ENCODE results near the gene GNAT3. TPM values are rescaled to one million over a fixed set of nuclear protein-coding genes. Genes with fewer than 3 reads are reported as not detected.

GNAT3 gene
- polyA plus RNA-seq, 1 donor = 0.57 TPM

GRCh38 chr7:80508440-80508839, 3.4 kb downstream of the GNAT3 start:
- no peaks in the 10 kb centered on the region for H3K36me3 ChIP-seq (ENCODE audit: control insufficient read depth, insufficient read depth, low read length)
- H3K4me3 ChIP-seq (ENCODE audit: low read length) = no peak overlapping the region
- H3K4me1 ChIP-seq (ENCODE audit: control insufficient read depth, insufficient read depth, low read length) = no peaks in the 10 kb centered on the region
- no peaks in the 10 kb centered on the region for H3K9me3 ChIP-seq (ENCODE audit: control insufficient read depth, low read depth, low read length)
- DNase-seq = no peak
- no peaks in the 10 kb centered on the region for H3K27me3 ChIP-seq (ENCODE audit: control insufficient read depth, insufficient read depth, low read length)
- 92% methylated on average over 4 of the region's 6 CpGs for WGBS (ENCODE audit: insufficient coverage, low lambda C conversion rate)
- no peak overlapping the region for H3K27ac ChIP-seq (ENCODE audit: low read length)

- Histone ChIP-seq H3K27me3 (ENCODE audit: control insufficient read depth, insufficient read depth, low read length) (no peaks in the 10 kb centered on the region), H3K4me3 (ENCODE audit: low read length) (no peak overlapping the region), H3K27ac (ENCODE audit: low read length) (no peak overlapping the region), H3K36me3 (ENCODE audit: control insufficient read depth, insufficient read depth, low read length) (no peaks in the 10 kb centered on the region), H3K4me1 (ENCODE audit: control insufficient read depth, insufficient read depth, low read length) (no peaks in the 10 kb centered on the region), H3K9me3 (ENCODE audit: control insufficient read depth, low read depth, low read length) (no peaks in the 10 kb centered on the region)
- 100% methylated on average over 1 of the region's 7 CpGs for WGBS (ENCODE audit: insufficient coverage, low lambda C conversion rate)
- DNase-seq = no peak
These were observed 5.9 kb downstream of the GNAT3 start for GRCh38 chr7:80505900-80506500.

- Histone ChIP-seq H3K4me3 (ENCODE audit: low read length) (no peak overlapping the region), H3K27ac (ENCODE audit: low read length) (no peak overlapping the region), H3K27me3 (ENCODE audit: control insufficient read depth, insufficient read depth, low read length) (no peaks in the 10 kb centered on the region), H3K36me3 (ENCODE audit: control insufficient read depth, insufficient read depth, low read length) (no peaks in the 10 kb centered on the region), H3K4me1 (ENCODE audit: control insufficient read depth, insufficient read depth, low read length) (no peaks in the 10 kb centered on the region), H3K9me3 (ENCODE audit: control insufficient read depth, low read depth, low read length) (no peaks in the 10 kb centered on the region)
- no CpG with 5 or more reads among the region's 1 CpG for WGBS (ENCODE audit: insufficient coverage, low lambda C conversion rate)
- DNase-seq = no peak
These were observed 11.5 kb downstream of the GNAT3 start for GRCh38 chr7:80500325-80500724.

DNA sequence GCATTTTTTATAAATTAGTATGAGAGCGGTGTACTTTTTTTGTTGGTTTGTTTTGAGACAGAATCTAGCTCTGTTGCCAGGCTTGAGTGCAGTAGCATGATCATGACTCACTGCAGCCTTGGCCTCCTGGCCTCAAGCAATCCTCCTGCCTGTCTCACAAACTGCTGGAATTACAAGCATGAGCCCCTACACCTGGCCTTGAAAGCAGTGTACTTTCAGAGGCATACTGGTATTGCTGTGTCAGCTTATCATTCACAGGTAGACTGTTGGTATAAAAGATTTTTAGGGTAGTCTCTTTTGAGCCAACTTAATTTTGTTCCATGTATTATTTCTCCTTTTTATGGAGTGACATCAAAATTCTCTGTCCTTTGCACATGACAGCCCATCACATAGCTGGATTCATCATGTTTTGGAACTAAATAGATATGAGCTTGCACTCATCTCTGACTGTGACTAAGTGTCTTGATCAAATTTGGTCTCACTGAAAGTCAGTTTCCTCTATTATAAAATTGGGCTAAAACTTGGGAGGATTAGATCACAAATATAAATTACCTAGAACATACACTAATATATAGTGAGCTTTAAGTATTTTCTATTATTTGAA, 12.4 kb downstream of the GNAT3 start:
- no peaks in the 10 kb centered on the region for H3K4me1 ChIP-seq (ENCODE audit: control insufficient read depth, insufficient read depth, low read length)
- H3K27me3 ChIP-seq (ENCODE audit: control insufficient read depth, insufficient read depth, low read length) = no peaks in the 10 kb centered on the region
- H3K36me3 ChIP-seq (ENCODE audit: control insufficient read depth, insufficient read depth, low read length) = no peaks in the 10 kb centered on the region
- WGBS (ENCODE audit: insufficient coverage, low lambda C conversion rate) = 60% methylated on average over 1 of the region's 1 CpG
- H3K4me3 ChIP-seq (ENCODE audit: low read length) = no peak overlapping the region
- H3K27ac ChIP-seq (ENCODE audit: low read length) = peak overlapping the region; percentile 70
- no peaks in the 10 kb centered on the region for H3K9me3 ChIP-seq (ENCODE audit: control insufficient read depth, low read depth, low read length)
- DNase-seq = peak; percentile 84 to 87

DNA sequence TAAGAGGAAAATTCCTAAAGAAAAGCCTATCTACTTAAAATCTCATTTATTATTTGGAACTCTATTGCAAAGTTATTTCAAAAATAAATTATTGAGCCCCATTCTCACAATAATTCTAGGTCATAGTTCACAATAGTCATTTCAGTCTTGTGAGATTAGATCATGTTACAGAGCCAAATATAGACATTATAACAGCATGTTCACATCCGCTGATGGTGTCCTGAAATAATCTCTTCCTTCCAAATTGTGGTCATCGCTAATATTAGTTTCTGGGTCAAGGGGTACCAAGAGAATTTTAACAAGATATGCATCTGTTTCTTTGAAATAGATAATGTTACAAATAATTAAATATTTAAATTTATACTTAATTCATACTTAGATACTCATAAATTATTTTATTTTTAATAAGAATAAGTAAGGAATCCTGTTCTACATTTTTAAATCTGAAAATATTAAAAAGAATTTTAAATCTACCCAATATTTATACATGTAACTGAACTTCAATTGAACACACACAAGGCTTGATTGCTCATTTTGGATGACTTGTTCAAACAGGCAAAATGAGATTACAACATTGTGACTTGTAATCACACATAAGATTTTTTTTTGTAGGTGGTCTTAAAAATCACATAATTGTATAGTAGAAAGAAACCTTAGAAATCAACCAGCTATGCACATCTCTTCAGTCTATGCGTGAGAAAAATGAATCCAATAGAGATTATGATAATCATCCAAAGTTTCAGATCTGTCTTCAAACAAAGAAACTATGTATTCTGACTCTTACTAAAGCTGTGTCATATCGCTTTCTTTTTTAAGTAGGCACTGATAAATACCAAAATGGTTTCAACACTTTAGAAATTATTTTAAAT, 13.1 kb downstream of the GNAT3 start:
- no peaks in the 10 kb centered on the region for H3K27me3 ChIP-seq (ENCODE audit: control insufficient read depth, insufficient read depth, low read length)
- H3K4me3 ChIP-seq (ENCODE audit: low read length) = no peak overlapping the region
- no peaks in the 10 kb centered on the region for H3K36me3 ChIP-seq (ENCODE audit: control insufficient read depth, insufficient read depth, low read length)
- WGBS (ENCODE audit: insufficient coverage, low lambda C conversion rate) = 89% methylated on average over 2 of the region's 4 CpGs
- peak overlapping the region; percentile 70 for H3K27ac ChIP-seq (ENCODE audit: low read length)
- H3K4me1 ChIP-seq (ENCODE audit: control insufficient read depth, insufficient read depth, low read length) = no peaks in the 10 kb centered on the region
- H3K9me3 ChIP-seq (ENCODE audit: control insufficient read depth, low read depth, low read length) = no peaks in the 10 kb centered on the region
- no peak for DNase-seq

DNA sequence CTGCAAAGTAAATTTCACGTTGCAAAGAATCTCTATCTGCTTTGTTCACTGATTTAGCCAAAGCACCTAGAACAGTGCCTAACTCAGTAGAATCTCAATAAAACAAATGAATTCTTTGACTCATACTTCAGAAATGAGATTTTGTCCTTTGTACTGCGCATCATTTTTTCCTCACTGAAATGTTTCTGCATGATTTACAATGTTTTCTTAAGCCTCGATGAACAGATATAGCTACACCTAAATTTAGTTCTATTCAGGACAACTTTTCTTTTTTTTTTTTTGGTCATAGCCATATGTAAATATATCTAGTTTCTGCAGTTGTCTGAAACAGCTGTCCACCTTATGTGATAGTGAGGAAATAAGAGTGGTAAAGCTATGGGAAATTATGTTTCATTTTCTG, 15.3 kb downstream of the GNAT3 start:
- no peak for DNase-seq
- Histone ChIP-seq H3K4me1 (ENCODE audit: control insufficient read depth, insufficient read depth, low read length) (no peaks in the 10 kb centered on the region), H3K36me3 (ENCODE audit: control insufficient read depth, insufficient read depth, low read length) (no peaks in the 10 kb centered on the region), H3K27me3 (ENCODE audit: control insufficient read depth, insufficient read depth, low read length) (no peaks in the 10 kb centered on the region), H3K9me3 (ENCODE audit: control insufficient read depth, low read depth, low read length) (no peaks in the 10 kb centered on the region), H3K27ac (ENCODE audit: low read length) (no peak overlapping the region), H3K4me3 (ENCODE audit: low read length) (no peak overlapping the region)
- WGBS (ENCODE audit: insufficient coverage, low lambda C conversion rate) = 25% methylated on average over 1 of the region's 3 CpGs

DNA sequence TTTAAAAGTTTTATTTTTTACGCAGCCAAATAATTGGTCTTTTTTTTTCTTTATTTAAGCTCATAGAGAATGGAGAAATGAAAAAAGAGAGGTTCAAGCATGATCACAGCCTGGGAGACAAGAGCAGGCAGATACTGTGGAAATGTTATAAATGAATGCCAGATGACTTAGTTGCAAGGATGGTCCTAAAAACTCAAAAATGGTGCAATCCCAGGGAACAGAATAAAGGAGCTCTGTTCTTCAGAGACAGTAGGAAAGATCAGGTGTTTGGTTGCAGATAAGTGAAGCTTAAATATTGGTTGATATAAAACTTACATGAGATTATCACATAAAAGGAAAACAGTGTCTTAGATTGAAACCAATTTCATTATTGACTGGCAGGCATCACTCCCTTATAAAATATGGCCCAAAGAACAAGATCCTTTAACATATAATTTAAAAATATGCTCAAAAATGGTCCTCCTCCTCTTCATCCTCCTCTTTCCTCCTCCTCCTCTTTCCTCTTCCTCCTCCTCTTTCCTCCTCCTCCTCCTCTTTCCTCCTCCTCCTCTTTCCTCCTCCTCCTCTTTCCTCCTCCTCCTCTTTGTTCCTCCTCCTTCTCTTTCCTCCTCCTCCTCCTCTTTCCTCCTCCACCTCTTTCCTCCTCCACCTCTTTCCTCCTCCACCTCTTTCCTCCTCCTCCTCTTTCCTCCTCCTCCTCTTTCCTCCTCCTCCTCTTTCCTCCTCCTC, 18.6 kb downstream of the GNAT3 start:
- 100% methylated on average over 1 of the region's 1 CpG for WGBS (ENCODE audit: insufficient coverage, low lambda C conversion rate)
- no peak overlapping the region for H3K4me3 ChIP-seq (ENCODE audit: low read length)
- H3K36me3 ChIP-seq (ENCODE audit: control insufficient read depth, insufficient read depth, low read length) = no peaks in the 10 kb centered on the region
- H3K27ac ChIP-seq (ENCODE audit: low read length) = no peak overlapping the region
- no peaks in the 10 kb centered on the region for H3K4me1 ChIP-seq (ENCODE audit: control insufficient read depth, insufficient read depth, low read length)
- DNase-seq = no peak
- no peaks in the 10 kb centered on the region for H3K27me3 ChIP-seq (ENCODE audit: control insufficient read depth, insufficient read depth, low read length)
- H3K9me3 ChIP-seq (ENCODE audit: control insufficient read depth, low read depth, low read length) = no peaks in the 10 kb centered on the region

DNA sequence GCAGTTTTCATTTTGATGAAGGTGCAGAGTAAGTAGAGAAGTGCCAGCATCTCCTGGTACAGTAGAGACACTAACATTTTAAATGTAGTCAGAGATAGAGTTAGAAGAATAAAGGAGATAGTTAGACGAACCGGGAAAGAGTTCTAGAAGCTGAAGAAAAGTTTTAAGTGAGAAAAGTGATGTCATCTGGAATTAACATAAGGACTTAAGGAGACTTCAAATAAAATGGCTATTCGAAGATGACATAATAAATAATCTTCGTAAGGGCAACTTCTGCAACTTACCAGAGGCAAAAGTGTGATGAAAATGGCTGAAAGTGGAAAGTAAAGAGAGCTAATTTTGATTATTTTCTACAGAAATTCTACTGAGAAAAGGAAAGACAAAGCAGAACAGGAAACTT, 20.4 kb downstream of the GNAT3 start:
- H3K4me1 ChIP-seq (ENCODE audit: control insufficient read depth, insufficient read depth, low read length) = no peaks in the 10 kb centered on the region
- WGBS (ENCODE audit: insufficient coverage, low lambda C conversion rate) = 94% methylated on average over 3 of the region's 4 CpGs
- no peaks in the 10 kb centered on the region for H3K27me3 ChIP-seq (ENCODE audit: control insufficient read depth, insufficient read depth, low read length)
- no peaks in the 10 kb centered on the region for H3K9me3 ChIP-seq (ENCODE audit: control insufficient read depth, low read depth, low read length)
- H3K27ac ChIP-seq (ENCODE audit: low read length) = no peak overlapping the region
- H3K36me3 ChIP-seq (ENCODE audit: control insufficient read depth, insufficient read depth, low read length) = no peaks in the 10 kb centered on the region
- no peak for DNase-seq
- no peak overlapping the region for H3K4me3 ChIP-seq (ENCODE audit: low read length)

- 53% methylated on average over 4 of the region's 5 CpGs for whole genome bisulfite sequencing (ENCODE audit: insufficient coverage, low lambda C conversion rate)
- H3K36me3 ChIP-seq (ENCODE audit: control insufficient read depth, insufficient read depth, low read length) = no peaks in the 10 kb centered on the region
- H3K4me1 ChIP-seq (ENCODE audit: control insufficient read depth, insufficient read depth, low read length) = no peaks in the 10 kb centered on the region
- no peaks in the 10 kb centered on the region for H3K9me3 ChIP-seq (ENCODE audit: control insufficient read depth, low read depth, low read length)
- H3K27ac ChIP-seq (ENCODE audit: low read length) = no peak overlapping the region
- H3K4me3 ChIP-seq (ENCODE audit: low read length) = no peak overlapping the region
- H3K27me3 ChIP-seq (ENCODE audit: control insufficient read depth, insufficient read depth, low read length) = no peaks in the 10 kb centered on the region
- DNase-seq = peak in 1 of 2 donors; percentile 22
These were observed 23.0 kb downstream of the GNAT3 start for GRCh38 chr7:80488851-80489370.

GRCh38 chr7:80488406-80488805, 23.5 kb downstream of the GNAT3 start:
- H3K27ac ChIP-seq (ENCODE audit: low read length) = no peak overlapping the region
- no peaks in the 10 kb centered on the region for H3K27me3 ChIP-seq (ENCODE audit: control insufficient read depth, insufficient read depth, low read length)
- H3K36me3 ChIP-seq (ENCODE audit: control insufficient read depth, insufficient read depth, low read length) = no peaks in the 10 kb centered on the region
- H3K4me1 ChIP-seq (ENCODE audit: control insufficient read depth, insufficient read depth, low read length) = no peaks in the 10 kb centered on the region
- peak in 1 of 2 donors; percentile 41 for DNase-seq
- H3K9me3 ChIP-seq (ENCODE audit: control insufficient read depth, low read depth, low read length) = no peaks in the 10 kb centered on the region
- H3K4me3 ChIP-seq (ENCODE audit: low read length) = no peak overlapping the region

Measured in large intestine (tissue), 3 donors.